Epidermal melanocyte (primary cell): ENCODE results near the gene CEP63.
"Not testable (repeated sequence)": the region's sequence is repeated elsewhere in the genome, so short reads cannot be mapped to it uniquely, and the experiment has no call there.

Experiments
- DNase-seq: peaks from one replicate; pipeline ENCODE4 v3.0.0; 2011; ENCODE audit warnings: low spot score; ENCODE audit not compliant: insufficient read length

Gene CEP63

GRCh38 chr3:134569899-134570298 lies 84.0 kb downstream of the CEP63 start:
- DNase-seq = not testable (repeated sequence)

- DNase-seq = no peak
These were observed 90.6 kb downstream of the CEP63 start for GRCh38 chr3:134576426-134576825.

GRCh38 chr3:134576831-134577230 lies 91.0 kb downstream of the CEP63 start:
- no peak for DNase-seq

- DNase-seq = no peak
These were observed 93.3 kb downstream of the CEP63 start for GRCh38 chr3:134579141-134579665.

- DNase-seq = no peak
These were observed 104.9 kb downstream of the CEP63 start for GRCh38 chr3:134590766-134591165.

GRCh38 chr3:134592806-134593205 lies 106.9 kb downstream of the CEP63 start:
- no peak for DNase-seq

GRCh38 chr3:134594331-134594741 lies 108.5 kb downstream of the CEP63 start:
- DNase-seq = no peak

GRCh38 chr3:134594986-134595385 lies 109.1 kb downstream of the CEP63 start:
- not testable (repeated sequence) for DNase-seq

GRCh38 chr3:134597390-134597970 lies 111.6 kb downstream of the CEP63 start:
- DNase-seq = no peak

- no peak for DNase-seq
These were observed 113.1 kb downstream of the CEP63 start for GRCh38 chr3:134598763-134599545.

GRCh38 chr3:134600206-134600605 lies 114.3 kb downstream of the CEP63 start:
- DNase-seq = no peak

- peak; percentile 79 for DNase-seq
These were observed 115.0 kb downstream of the CEP63 start for GRCh38 chr3:134600685-134601463.

- DNase-seq = no peak
These were observed 115.9 kb downstream of the CEP63 start for GRCh38 chr3:134601539-134602439.

GRCh38 chr3:134602440-134602814 lies 116.6 kb downstream of the CEP63 start:
- no peak for DNase-seq

- DNase-seq = no peak
These were observed 117.6 kb downstream of the CEP63 start for GRCh38 chr3:134603480-134603879.

GRCh38 chr3:134603956-134604355 lies 118.1 kb downstream of the CEP63 start:
- no peak for DNase-seq

GRCh38 chr3:134605556-134605955 lies 119.7 kb downstream of the CEP63 start:
- no peak for DNase-seq

- no peak for DNase-seq
These were observed 120.5 kb downstream of the CEP63 start for GRCh38 chr3:134606033-134607025.

GRCh38 chr3:134607054-134608022 lies 121.5 kb downstream of the CEP63 start:
- DNase-seq = no peak
